WERI-Rb-1 (cell line): ENCODE results near the gene ZMAT5.

Experiments
- DNase-seq: peaks from one replicate; pipeline ENCODE4 v3.0.0-alpha.2; 2020
- H3K27ac ChIP-seq: fragments of 250-450 bp; sonication (Bioruptor Pico); 2 replicates; pipeline ENCODE4 v1.5.1; 2020; ENCODE audit warnings: mild to moderate bottlenecking, moderate library complexity
- H3K27me3 ChIP-seq: fragments of 250-450 bp; sonication (Bioruptor Pico); 2 replicates; pipeline ENCODE4 v1.5.1; 2021; ENCODE audit warnings: mild to moderate bottlenecking, low read depth, moderate library complexity; ENCODE audit not compliant: insufficient read depth, severe bottlenecking
- H3K36me3 ChIP-seq: fragments of 250-450 bp; sonication (Bioruptor Pico); 2 replicates; pipeline ENCODE4 v1.5.1; 2020; ENCODE audit warnings: mild to moderate bottlenecking, moderate library complexity
- H3K4me3 ChIP-seq: 2 replicates; pipeline ENCODE4 v1.5.1; 2011; ENCODE audit warnings: low read depth, mild to moderate bottlenecking, control low read depth, low read length
- H3K9me3 ChIP-seq: fragments of 250-450 bp; sonication (Bioruptor Pico); 2 replicates; pipeline ENCODE4 v1.5.1; 2021; ENCODE audit warnings: mild to moderate bottlenecking, moderate library complexity; ENCODE audit not compliant: severe bottlenecking
- CTCF ChIP-seq: IDR thresholded peaks from 2 replicates; pipeline ENCODE4 v1.5.1; 2011; ENCODE audit warnings: low read depth, mild to moderate bottlenecking, control low read depth, inconsistent platforms, low read length

Gene ZMAT5

GRCh38 chr22:29737251-29738117 is 29.3 kb downstream of the ZMAT5 start:
- no peaks in the 10 kb centered on the region for H3K27me3 ChIP-seq
- no peak overlapping the region for H3K27ac ChIP-seq
- no peak for DNase-seq
- no peak overlapping the region for H3K4me3 ChIP-seq
- TF ChIP-seq CTCF: no peak
- no peaks in the 10 kb centered on the region for H3K9me3 ChIP-seq
- H3K36me3 ChIP-seq: no peaks in the 10 kb centered on the region; the same call in none of the 2 replicates

GRCh38 chr22:29735416-29735815 is 31.4 kb downstream of the ZMAT5 start:
- no peak for TF ChIP-seq CTCF
- no peak for DNase-seq
- Histone ChIP-seq H3K4me3 (no peak overlapping the region), H3K9me3 (no peaks in the 10 kb centered on the region), H3K27ac (peak overlapping the region; percentile 83), H3K27me3 (no peaks in the 10 kb centered on the region), H3K36me3 (no peaks in the 10 kb centered on the region; the same call in 1 of the 2 replicates)

GRCh38 chr22:29734838-29735237 is 32.0 kb downstream of the ZMAT5 start:
- H3K9me3 ChIP-seq: no peaks in the 10 kb centered on the region
- H3K4me3 ChIP-seq: no peak overlapping the region
- TF ChIP-seq CTCF: 0 out of 2 replicates have a peak, but pooled peaks have one; percentile 3
- no peaks in the 10 kb centered on the region for H3K27me3 ChIP-seq
- peak; percentile 33 for DNase-seq
- H3K27ac ChIP-seq: peak overlapping the region; percentile 83
- no peaks in the 10 kb centered on the region; the same call in 1 of the 2 replicates for H3K36me3 ChIP-seq

GRCh38 chr22:29734406-29734805 is 32.4 kb downstream of the ZMAT5 start:
- TF ChIP-seq CTCF: no peak
- H3K27ac ChIP-seq: peak overlapping the region; percentile 83
- no peaks in the 10 kb centered on the region for H3K9me3 ChIP-seq
- H3K4me3 ChIP-seq: no peak overlapping the region
- H3K27me3 ChIP-seq: no peaks in the 10 kb centered on the region
- H3K36me3 ChIP-seq: no peaks in the 10 kb centered on the region; the same call in 1 of the 2 replicates
- DNase-seq: peak; percentile 42

GRCh38 chr22:29733362-29734201 is 33.2 kb downstream of the ZMAT5 start:
- Histone ChIP-seq H3K9me3 (no peaks in the 10 kb centered on the region), H3K36me3 (no peaks in the 10 kb centered on the region; the same call in 1 of the 2 replicates), H3K27me3 (no peaks in the 10 kb centered on the region), H3K27ac (peak overlapping the region; percentile 83), H3K4me3 (no peak overlapping the region)
- DNase-seq: peak; percentile 79
- no peak for TF ChIP-seq CTCF
